ENCODE measurements around the gene FOXP1.

The FOXP1 gene

GRCh38 chr3:71389911-71390573 is 193.5 kb downstream of the FOXP1 start:
- Mint-ChIP-seq H3K36me3 (peaks cover 5% of the 10 kb centered on the region), H3K9me3 (peaks cover 2% of the 10 kb centered on the region), H3K27ac (peak overlapping the region; percentile 92), H3K4me1 (peaks cover 53% of the 10 kb centered on the region), H3K27me3 (no peaks in the 10 kb centered on the region), H3K4me3 (peak overlapping the region; percentile 57)
- ATAC-seq = peak; percentile 4

DNA sequence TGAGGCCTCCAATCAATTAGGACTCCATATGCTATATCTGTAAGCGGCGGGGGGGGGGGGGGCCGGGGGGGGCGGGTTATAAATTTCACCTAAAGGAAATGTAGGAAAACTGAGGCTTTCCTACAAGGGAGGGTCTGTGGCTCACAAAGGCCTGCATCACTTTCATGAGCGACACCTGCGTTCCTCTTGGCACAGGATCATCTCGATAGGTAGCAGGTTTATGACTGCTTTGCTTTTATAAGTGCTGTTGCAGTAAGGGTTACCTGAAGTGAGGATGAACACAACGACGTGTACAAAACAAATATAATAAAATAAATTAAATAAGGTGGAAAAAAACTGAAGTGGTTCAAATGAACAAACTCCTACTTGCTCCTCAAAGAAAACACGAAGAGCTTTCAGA is 194.3 kb downstream of the FOXP1 start:
- no peak for ATAC-seq
- Mint-ChIP-seq H3K9me3 (peaks cover 2% of the 10 kb centered on the region), H3K27me3 (no peaks in the 10 kb centered on the region), H3K4me3 (no peak overlapping the region), H3K27ac (peak overlapping the region; percentile 90), H3K36me3 (peaks cover 5% of the 10 kb centered on the region), H3K4me1 (peaks cover 59% of the 10 kb centered on the region)

DNA sequence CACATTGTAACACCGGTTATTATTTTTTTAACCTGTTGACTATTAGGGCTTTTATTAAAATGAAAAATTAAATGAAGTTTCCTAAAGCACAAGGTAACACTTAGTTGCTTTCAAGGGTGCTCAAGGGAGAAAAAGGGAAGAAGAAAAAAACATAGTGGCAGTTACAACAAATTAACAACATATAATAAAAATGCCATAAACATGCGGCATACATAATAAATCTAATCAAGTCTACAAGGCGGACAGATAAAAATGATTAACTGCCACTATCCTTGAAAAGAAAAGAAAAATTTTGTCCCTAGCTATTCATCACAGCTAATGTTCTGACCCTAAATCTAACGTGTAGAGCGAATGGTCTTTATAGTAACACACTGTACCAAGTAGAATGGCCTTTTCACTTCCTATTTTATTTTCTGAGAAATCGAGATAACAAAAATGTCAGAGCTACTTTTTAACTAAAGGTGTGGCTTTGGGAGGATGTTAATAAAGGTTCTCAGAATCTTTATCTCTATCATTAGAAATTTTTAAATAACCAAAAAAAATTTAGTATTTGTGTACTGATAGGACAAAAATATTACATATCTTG is 194.9 kb downstream of the FOXP1 start:
- H3K4me1 Mint-ChIP-seq = peaks cover 56% of the 10 kb centered on the region
- peaks cover 2% of the 10 kb centered on the region for H3K9me3 Mint-ChIP-seq
- H3K4me3 Mint-ChIP-seq = peak overlapping the region; percentile 46
- peaks cover 5% of the 10 kb centered on the region for H3K36me3 Mint-ChIP-seq
- peak overlapping the region; percentile 90 for H3K27ac Mint-ChIP-seq
- H3K27me3 Mint-ChIP-seq = no peaks in the 10 kb centered on the region
- peak; percentile 62 for ATAC-seq

DNA sequence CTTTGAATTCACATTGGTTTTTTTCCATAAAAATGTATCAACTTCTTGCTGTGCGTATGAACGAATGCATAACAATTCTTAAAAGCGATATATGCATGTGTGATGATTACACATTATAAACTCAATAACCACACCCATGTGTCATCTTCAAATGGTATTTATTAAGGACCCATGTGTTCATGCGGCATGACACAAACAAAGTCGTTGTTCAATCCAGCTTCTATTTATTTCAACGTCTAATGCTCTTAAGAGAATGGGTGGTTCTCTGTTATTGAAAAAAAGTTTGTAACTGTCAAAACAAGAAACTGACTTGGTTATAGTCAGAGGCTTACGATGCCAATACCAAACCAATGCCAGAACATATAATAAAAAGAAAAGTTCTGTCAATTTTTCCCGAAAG is 195.9 kb downstream of the FOXP1 start:
- H3K9me3 Mint-ChIP-seq = peaks cover 2% of the 10 kb centered on the region
- no peak for ATAC-seq
- H3K27ac Mint-ChIP-seq = peak overlapping the region; percentile 90
- no peaks in the 10 kb centered on the region for H3K27me3 Mint-ChIP-seq
- peaks cover 61% of the 10 kb centered on the region for H3K4me1 Mint-ChIP-seq
- H3K36me3 Mint-ChIP-seq = peaks cover 13% of the 10 kb centered on the region
- no peak overlapping the region for H3K4me3 Mint-ChIP-seq

GRCh38 chr3:71384837-71385716 is 198.5 kb downstream of the FOXP1 start:
- H3K9me3 Mint-ChIP-seq = peaks cover 2% of the 10 kb centered on the region
- H3K4me1 Mint-ChIP-seq = peaks cover 43% of the 10 kb centered on the region
- no peaks in the 10 kb centered on the region for H3K27me3 Mint-ChIP-seq
- peak overlapping the region; percentile 20 for H3K27ac Mint-ChIP-seq
- ATAC-seq = no peak
- H3K4me3 Mint-ChIP-seq = no peak overlapping the region
- peaks cover 13% of the 10 kb centered on the region for H3K36me3 Mint-ChIP-seq

GRCh38 chr3:71384388-71384787 is 199.1 kb downstream of the FOXP1 start:
- H3K27ac Mint-ChIP-seq = peak overlapping the region; percentile 10
- no peak overlapping the region for H3K4me3 Mint-ChIP-seq
- H3K4me1 Mint-ChIP-seq = peaks cover 43% of the 10 kb centered on the region
- ATAC-seq = no peak
- H3K36me3 Mint-ChIP-seq = peaks cover 13% of the 10 kb centered on the region
- no peaks in the 10 kb centered on the region for H3K27me3 Mint-ChIP-seq
- peaks cover 2% of the 10 kb centered on the region for H3K9me3 Mint-ChIP-seq

- ATAC-seq = no peak
- H3K4me3 Mint-ChIP-seq = no peak overlapping the region
- H3K27me3 Mint-ChIP-seq = no peaks in the 10 kb centered on the region
- peaks cover 39% of the 10 kb centered on the region for H3K4me1 Mint-ChIP-seq
- peaks cover 8% of the 10 kb centered on the region for H3K36me3 Mint-ChIP-seq
- H3K9me3 Mint-ChIP-seq = no peaks in the 10 kb centered on the region
- H3K27ac Mint-ChIP-seq = peak overlapping the region; percentile 30
Measured at GRCh38 chr3:71380096-71380495, 203.4 kb downstream of the FOXP1 start.

- peaks cover 6% of the 10 kb centered on the region for H3K36me3 Mint-ChIP-seq
- H3K4me3 Mint-ChIP-seq = no peak overlapping the region
- peaks cover 27% of the 10 kb centered on the region for H3K4me1 Mint-ChIP-seq
- no peaks in the 10 kb centered on the region for H3K9me3 Mint-ChIP-seq
- no peaks in the 10 kb centered on the region for H3K27me3 Mint-ChIP-seq
- H3K27ac Mint-ChIP-seq = no peak overlapping the region
- no peak for ATAC-seq
Measured at GRCh38 chr3:71378509-71378908, 205.0 kb downstream of the FOXP1 start.

- H3K36me3 Mint-ChIP-seq = peaks cover under 1% of the 10 kb centered on the region
Measured at GRCh38 chr3:71376911-71377310, 206.6 kb downstream of the FOXP1 start.

GRCh38 chr3:71376503-71376902 is 207.0 kb downstream of the FOXP1 start:
- ATAC-seq = no peak
- peaks cover 36% of the 10 kb centered on the region for H3K4me1 Mint-ChIP-seq
- H3K27ac Mint-ChIP-seq = peak overlapping the region; percentile 67
- H3K4me3 Mint-ChIP-seq = no peak overlapping the region
- no peaks in the 10 kb centered on the region for H3K27me3 Mint-ChIP-seq
- no peaks in the 10 kb centered on the region for H3K9me3 Mint-ChIP-seq
- H3K36me3 Mint-ChIP-seq = peaks cover 4% of the 10 kb centered on the region

More at GRCh38 chr3:71376911-71377310, 206.6 kb downstream of the FOXP1 start:
- H3K4me1 Mint-ChIP-seq = peaks cover 32% of the 10 kb centered on the region
- no peaks in the 10 kb centered on the region for H3K9me3 Mint-ChIP-seq
- ATAC-seq = peak; percentile 67
- peak overlapping the region; percentile 67 for H3K27ac Mint-ChIP-seq
- H3K27me3 Mint-ChIP-seq = no peaks in the 10 kb centered on the region
- no peak overlapping the region for H3K4me3 Mint-ChIP-seq

DNA sequence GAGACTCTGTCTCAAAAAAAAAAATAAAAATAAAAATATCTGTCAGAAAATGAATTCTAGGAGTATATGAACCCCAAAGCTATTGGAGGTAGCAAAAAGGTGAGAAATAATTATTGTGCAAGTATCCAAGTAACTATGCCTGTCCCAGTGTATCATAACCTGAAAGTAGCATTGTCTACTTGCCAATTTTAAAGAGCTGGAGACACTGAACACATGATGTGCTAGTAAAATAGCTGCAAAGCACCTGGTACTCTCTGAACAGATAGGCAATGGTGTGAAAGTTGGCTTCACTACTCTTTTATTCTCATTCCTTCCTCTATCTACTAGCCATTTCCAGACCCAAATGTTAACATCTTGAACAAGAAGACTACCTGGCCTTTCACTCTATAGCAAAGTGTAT is 208.9 kb downstream of the FOXP1 start:
- no peak for ATAC-seq
- no peaks in the 10 kb centered on the region for H3K9me3 Mint-ChIP-seq
- peaks cover 6% of the 10 kb centered on the region for H3K36me3 Mint-ChIP-seq
- no peak overlapping the region for H3K27ac Mint-ChIP-seq
- peaks cover 32% of the 10 kb centered on the region for H3K4me1 Mint-ChIP-seq
- H3K27me3 Mint-ChIP-seq = no peaks in the 10 kb centered on the region
- no peak overlapping the region for H3K4me3 Mint-ChIP-seq

DNA sequence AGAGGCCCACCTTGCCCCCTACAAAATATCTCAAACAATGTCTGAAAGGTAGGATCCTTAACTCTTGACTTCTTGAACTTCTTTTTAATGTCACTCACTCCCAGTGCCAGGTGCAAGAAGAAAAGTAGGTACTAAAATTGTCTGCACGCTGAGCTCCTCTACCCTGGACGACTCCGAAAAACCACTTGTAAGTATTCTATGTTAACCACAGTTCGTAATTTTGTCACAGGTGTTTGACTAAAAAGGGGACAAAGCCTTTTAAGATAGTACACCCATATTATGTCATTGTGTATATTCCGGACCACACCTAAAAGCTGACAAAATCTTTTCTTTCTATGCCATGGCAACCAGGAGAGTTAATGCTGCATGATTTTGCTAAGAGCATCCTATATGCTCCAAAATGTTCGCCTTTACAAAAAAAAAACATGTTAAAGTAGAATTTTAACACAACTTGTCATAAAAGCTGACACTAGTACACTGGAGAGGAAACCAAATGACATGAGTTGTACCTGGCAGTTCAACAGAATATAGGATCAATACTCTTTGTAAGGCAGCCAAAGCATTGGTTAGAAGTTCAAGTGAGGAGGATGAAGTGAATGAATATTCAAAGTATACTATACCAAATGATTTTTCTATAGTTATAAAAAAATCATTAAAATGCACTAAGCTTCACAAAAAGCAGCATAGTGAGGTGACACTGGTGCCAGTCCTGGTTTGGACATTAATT is 210.5 kb downstream of the FOXP1 start:
- Mint-ChIP-seq H3K4me1 (peaks cover 36% of the 10 kb centered on the region), H3K36me3 (peaks cover 6% of the 10 kb centered on the region), H3K27ac (no peak overlapping the region), H3K9me3 (no peaks in the 10 kb centered on the region), H3K4me3 (no peak overlapping the region), H3K27me3 (no peaks in the 10 kb centered on the region)
- no peak for ATAC-seq

GRCh38 chr3:71372241-71372768 is 211.2 kb downstream of the FOXP1 start:
- ATAC-seq = no peak
- Mint-ChIP-seq H3K36me3 (peaks cover 6% of the 10 kb centered on the region), H3K9me3 (no peaks in the 10 kb centered on the region), H3K27ac (peak overlapping the region; percentile 76), H3K27me3 (no peaks in the 10 kb centered on the region), H3K4me3 (no peak overlapping the region), H3K4me1 (peaks cover 31% of the 10 kb centered on the region)

DNA sequence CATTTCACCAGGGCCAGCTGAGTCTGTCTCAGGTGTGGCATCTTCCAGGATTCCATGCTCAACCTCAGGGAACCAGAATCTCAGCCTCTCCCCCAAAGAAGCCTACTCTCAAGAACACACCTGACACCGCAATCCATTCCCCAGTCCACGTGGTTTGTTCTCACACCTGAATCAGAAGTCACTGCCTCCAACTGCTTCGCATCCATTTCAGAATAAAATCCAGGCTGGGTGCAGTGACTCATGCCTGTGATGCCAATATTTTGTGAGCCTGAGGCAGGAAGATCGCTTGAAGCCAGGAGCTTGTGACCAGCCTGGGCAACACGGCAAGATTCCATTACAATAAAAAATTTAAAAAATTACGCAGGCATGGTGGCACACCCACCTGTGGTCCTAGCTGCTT is 212.2 kb downstream of the FOXP1 start:
- peaks cover 6% of the 10 kb centered on the region for H3K36me3 Mint-ChIP-seq
- H3K27ac Mint-ChIP-seq = peak overlapping the region; percentile 76
- peaks cover 25% of the 10 kb centered on the region for H3K4me1 Mint-ChIP-seq
- no peaks in the 10 kb centered on the region for H3K9me3 Mint-ChIP-seq
- ATAC-seq = no peak
- no peak overlapping the region for H3K4me3 Mint-ChIP-seq
- no peaks in the 10 kb centered on the region for H3K27me3 Mint-ChIP-seq

DNA sequence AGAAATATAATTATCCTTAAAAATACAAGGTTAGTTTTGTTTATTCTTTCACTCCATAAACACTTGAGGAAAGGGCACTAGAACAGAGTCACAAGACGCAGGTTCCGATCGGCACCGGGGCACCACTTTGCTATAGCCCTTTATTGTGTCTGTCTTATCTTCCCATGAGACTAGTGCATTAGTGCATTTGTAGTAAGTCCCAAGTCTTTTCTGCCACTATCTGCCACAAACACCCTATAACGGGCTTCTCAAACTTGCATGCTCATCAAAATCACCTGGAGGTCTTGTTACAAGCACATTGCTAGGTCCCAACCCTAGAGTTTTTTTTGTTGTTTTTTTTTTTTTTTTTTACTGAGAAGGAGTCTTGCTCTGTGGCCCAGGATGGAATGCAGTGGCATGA is 213.1 kb downstream of the FOXP1 start:
- H3K27me3 Mint-ChIP-seq = no peaks in the 10 kb centered on the region
- no peak overlapping the region for H3K4me3 Mint-ChIP-seq
- H3K9me3 Mint-ChIP-seq = no peaks in the 10 kb centered on the region
- no peak for ATAC-seq
- no peak overlapping the region for H3K27ac Mint-ChIP-seq
- peaks cover 30% of the 10 kb centered on the region for H3K4me1 Mint-ChIP-seq
- H3K36me3 Mint-ChIP-seq = peaks cover 6% of the 10 kb centered on the region

All from stimulated activated memory B cell treated with anti-CD40 and anti-IgM and Interleukin-4, amounts not matched to agents 10 μg/mL and 1 μg/mL and 100 μg/mL, for 72 hours (primary cell).